Measurements from ENCODE around the gene TCN2. TPM values are rescaled to one million over a fixed set of nuclear protein-coding genes. Genes with fewer than 3 reads are reported as not detected.

Gene TCN2
- total RNA-seq, 1 experiment from 2014 or later = 11.5 TPM

DNA sequence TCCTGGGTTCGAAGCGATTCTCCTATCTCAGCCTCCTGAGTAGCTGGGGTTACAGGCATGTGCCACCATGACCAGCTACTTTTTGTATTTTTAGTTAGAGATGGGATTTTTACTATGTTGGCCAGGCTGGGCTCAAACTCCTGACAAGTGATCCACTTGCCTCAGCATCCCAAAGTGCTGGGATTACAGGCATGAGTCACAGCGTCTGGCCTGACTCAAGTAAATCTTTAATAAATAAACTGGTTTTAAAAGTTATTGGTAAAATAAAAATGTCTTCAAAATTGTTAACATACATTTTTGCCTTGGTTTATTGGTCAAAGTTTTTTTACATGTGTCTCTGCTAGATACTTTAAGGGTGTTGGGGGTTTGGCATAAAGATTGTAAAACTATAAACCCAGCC is 8.0 kb upstream of the TCN2 start:
- BruUV-seq (replicated peaks) = no TSS peak
- Histone ChIP-seq H3K4me1 (replicated peaks; ENCODE audit: insufficient read depth) (peaks cover 5% of the 10 kb centered on the region), H3K79me2 (ENCODE audit: low read depth) (no peaks in the 10 kb centered on the region), H2AFZ (no peak overlapping the region), H3K4me2 (no peak overlapping the region), H3K9me2 (ENCODE audit: insufficient read depth) (no peaks in the 10 kb centered on the region), H3K4me3 (no peak overlapping the region), H3K27ac (no peak overlapping the region), H3K9me3 (ENCODE audit: insufficient read depth, low read depth) (no peaks in the 10 kb centered on the region), H4K20me1 (ENCODE audit: insufficient read depth) (no peaks in the 10 kb centered on the region), H3F3A (ENCODE audit: insufficient read depth, low read depth) (peaks cover 3% of the 10 kb centered on the region; the same call in 1 of the 2 replicates), H3K36me3 (ENCODE audit: low read depth) (no peaks in the 10 kb centered on the region), H3K27me3 (ENCODE audit: insufficient read depth, low read depth) (no peaks in the 10 kb centered on the region)
- CTCF ChIA-PET = no interaction called here
- TF ChIP-seq, protein P1, sequence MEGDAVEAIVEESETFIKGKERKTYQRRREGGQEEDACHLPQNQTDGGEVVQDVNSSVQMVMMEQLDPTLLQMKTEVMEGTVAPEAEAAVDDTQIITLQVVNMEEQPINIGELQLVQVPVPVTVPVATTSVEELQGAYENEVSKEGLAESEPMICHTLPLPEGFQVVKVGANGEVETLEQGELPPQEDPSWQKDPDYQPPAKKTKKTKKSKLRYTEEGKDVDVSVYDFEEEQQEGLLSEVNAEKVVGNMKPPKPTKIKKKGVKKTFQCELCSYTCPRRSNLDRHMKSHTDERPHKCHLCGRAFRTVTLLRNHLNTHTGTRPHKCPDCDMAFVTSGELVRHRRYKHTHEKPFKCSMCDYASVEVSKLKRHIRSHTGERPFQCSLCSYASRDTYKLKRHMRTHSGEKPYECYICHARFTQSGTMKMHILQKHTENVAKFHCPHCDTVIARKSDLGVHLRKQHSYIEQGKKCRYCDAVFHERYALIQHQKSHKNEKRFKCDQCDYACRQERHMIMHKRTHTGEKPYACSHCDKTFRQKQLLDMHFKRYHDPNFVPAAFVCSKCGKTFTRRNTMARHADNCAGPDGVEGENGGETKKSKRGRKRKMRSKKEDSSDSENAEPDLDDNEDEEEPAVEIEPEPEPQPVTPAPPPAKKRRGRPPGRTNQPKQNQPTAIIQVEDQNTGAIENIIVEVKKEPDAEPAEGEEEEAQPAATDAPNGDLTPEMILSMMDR (conservative IDR thresholded peaks at IDR 0.05) = no peak
- TF ChIP-seq EZH2 (IDR thresholded peaks at IDR 0.05; ENCODE audit: low read depth) = no peak
- POLR2A ChIA-PET (ENCODE audit: unreplicated experiment) = no interaction called here
- DNase-seq = no peak
- intact Hi-C loops (cut with micrococcal nuclease; ENCODE audit: unreplicated experiment) = no loop called here

- Histone ChIP-seq H2AFZ (no peak overlapping the region), H3K27ac (no peak overlapping the region), H3K4me2 (no peak overlapping the region), H4K20me1 (ENCODE audit: insufficient read depth) (no peaks in the 10 kb centered on the region), H3K27me3 (ENCODE audit: insufficient read depth, low read depth) (no peaks in the 10 kb centered on the region), H3K9me2 (ENCODE audit: insufficient read depth) (no peaks in the 10 kb centered on the region), H3K9me3 (ENCODE audit: insufficient read depth, low read depth) (no peaks in the 10 kb centered on the region), H3K79me2 (ENCODE audit: low read depth) (no peaks in the 10 kb centered on the region), H3F3A (ENCODE audit: insufficient read depth, low read depth) (no peaks in the 10 kb centered on the region), H3K4me1 (replicated peaks; ENCODE audit: insufficient read depth) (peaks cover 12% of the 10 kb centered on the region), H3K4me3 (no peak overlapping the region), H3K36me3 (ENCODE audit: low read depth) (no peaks in the 10 kb centered on the region)
- TF ChIP-seq, protein P1 (conservative IDR thresholded peaks at IDR 0.05) = no peak
- no peak for TF ChIP-seq EZH2 (IDR thresholded peaks at IDR 0.05; ENCODE audit: low read depth)
- intact Hi-C loops (cut with micrococcal nuclease; ENCODE audit: unreplicated experiment) = loop anchor here (10.0 kb wide), 2 partner anchors 176 to 336 kb away; partner anchors contain the start of genes MTFP1 and OSM
- no peak for DNase-seq
- ChIA-PET POLR2A (ENCODE audit: unreplicated experiment) (no interaction called here), CTCF (no interaction called here)
- BruUV-seq (replicated peaks) = no TSS peak
Measured at GRCh38 chr22:30600921-30601320, 6.1 kb upstream of the TCN2 start.

GRCh38 chr22:30601464-30601863 is 5.5 kb upstream of the TCN2 start:
- Histone ChIP-seq H3F3A (ENCODE audit: insufficient read depth, low read depth) (no peaks in the 10 kb centered on the region), H3K9me2 (ENCODE audit: insufficient read depth) (no peaks in the 10 kb centered on the region), H3K27ac (no peak overlapping the region), H3K4me3 (no peak overlapping the region), H3K27me3 (ENCODE audit: insufficient read depth, low read depth) (no peaks in the 10 kb centered on the region), H3K36me3 (ENCODE audit: low read depth) (no peaks in the 10 kb centered on the region), H3K79me2 (ENCODE audit: low read depth) (no peaks in the 10 kb centered on the region), H3K4me2 (no peak overlapping the region), H3K9me3 (ENCODE audit: insufficient read depth, low read depth) (no peaks in the 10 kb centered on the region), H3K4me1 (replicated peaks; ENCODE audit: insufficient read depth) (peaks cover 15% of the 10 kb centered on the region), H4K20me1 (ENCODE audit: insufficient read depth) (no peaks in the 10 kb centered on the region), H2AFZ (no peak overlapping the region)
- intact Hi-C loops (cut with micrococcal nuclease; ENCODE audit: unreplicated experiment) = loop anchor here (10.0 kb wide), 2 partner anchors 177 to 337 kb away; partner anchors contain the start of genes MTFP1 and OSM
- CTCF ChIA-PET = interaction anchor here (0.6 to 0.7 kb wide), 2 partner anchors 10 to 490 kb away, joined by 5 to 6 read pairs; partner anchors contain the start of gene PES1
- DNase-seq = no peak
- TF ChIP-seq, protein P1 (conservative IDR thresholded peaks at IDR 0.05) = no peak
- TF ChIP-seq EZH2 (IDR thresholded peaks at IDR 0.05; ENCODE audit: low read depth) = no peak
- BruUV-seq (replicated peaks) = no TSS peak
- POLR2A ChIA-PET (ENCODE audit: unreplicated experiment) = interaction anchor here (0.7 kb wide), 1 partner anchor 178 kb away, joined by 6 read pairs; no protein-coding TSS in a partner anchor
